HG03097 (cell line): Measurements from ENCODE around the gene CFH.
"Not testable (repeated sequence)": the region's sequence is repeated elsewhere in the genome, so short reads cannot be mapped to it uniquely, and the experiment has no call there.

Experiments used
- ATAC-seq: cut with Tn5 transposase; IDR thresholded peaks from one replicate; pipeline ENCODE4 v1.9.1; 2021; ENCODE audit not compliant: unreplicated experiment, low FRiP score

CFH gene

GRCh38 chr1:196661345-196661744 lies 9.5 kb downstream of the CFH start:
- no peak for ATAC-seq

- ATAC-seq, result no peak
These were observed 15.3 kb downstream of the CFH start for GRCh38 chr1:196667131-196667530.

- ATAC-seq, result no peak
These were observed 17.2 kb downstream of the CFH start for GRCh38 chr1:196669051-196669450.

- no peak for ATAC-seq
These were observed 17.9 kb downstream of the CFH start for GRCh38 chr1:196669693-196670092.

GRCh38 chr1:196674908-196675307 lies 23.1 kb downstream of the CFH start:
- no peak for ATAC-seq

GRCh38 chr1:196677781-196678509 lies 26.1 kb downstream of the CFH start:
- ATAC-seq, result no peak

GRCh38 chr1:196678510-196678884 lies 26.7 kb downstream of the CFH start:
- no peak for ATAC-seq

- no peak for ATAC-seq
These were observed 28.3 kb downstream of the CFH start for GRCh38 chr1:196680107-196680506.

- no peak for ATAC-seq
These were observed 32.6 kb downstream of the CFH start for GRCh38 chr1:196684476-196684875.

GRCh38 chr1:196685506-196685905 lies 33.7 kb downstream of the CFH start:
- no peak for ATAC-seq

GRCh38 chr1:196689001-196689400 lies 37.2 kb downstream of the CFH start:
- no peak for ATAC-seq

- ATAC-seq, result no peak
These were observed 38.7 kb downstream of the CFH start for GRCh38 chr1:196690582-196690981.

GRCh38 chr1:196698993-196699392 lies 47.1 kb downstream of the CFH start:
- ATAC-seq, result no peak

- ATAC-seq, result no peak
These were observed 49.3 kb downstream of the CFH start for GRCh38 chr1:196701144-196701543.

- ATAC-seq, result not testable (repeated sequence)
These were observed 58.0 kb downstream of the CFH start for GRCh38 chr1:196709892-196710291.

- ATAC-seq, result no peak
These were observed 66.0 kb downstream of the CFH start for GRCh38 chr1:196717868-196718267.

- peak; percentile 98 for ATAC-seq
These were observed 71.7 kb downstream of the CFH start for GRCh38 chr1:196723325-196724185.

- no peak for ATAC-seq
These were observed 80.7 kb downstream of the CFH start for GRCh38 chr1:196732526-196732925.

GRCh38 chr1:196733091-196733970 lies 81.5 kb downstream of the CFH start:
- ATAC-seq, result no peak

- no peak for ATAC-seq
These were observed 82.2 kb downstream of the CFH start for GRCh38 chr1:196734006-196734405.

- ATAC-seq, result no peak
These were observed 82.6 kb downstream of the CFH start for GRCh38 chr1:196734460-196734859.
